IPS-15b (cell line): Measurements from ENCODE around the gene IDUA.

ENCODE experiments used
- H3K27me3 ChIP-seq: one replicate; pipeline ENCODE4 v1.6.1; 2013; ENCODE audit warnings: low read length; ENCODE audit not compliant: control insufficient read depth, insufficient read depth
- H3K36me3 ChIP-seq: one replicate; pipeline ENCODE4 v1.6.1; 2013; ENCODE audit warnings: low read length; ENCODE audit not compliant: control insufficient read depth, insufficient read depth
- H3K4me1 ChIP-seq: one replicate; pipeline ENCODE4 v1.6.1; 2013; ENCODE audit warnings: mild to moderate bottlenecking, low read length; ENCODE audit not compliant: control insufficient read depth, insufficient read depth
- H3K4me3 ChIP-seq: one replicate; pipeline ENCODE4 v1.5.1; 2013; ENCODE audit warnings: low read depth, low read length
- H3K9ac ChIP-seq: one replicate; pipeline ENCODE4 v1.6.1; 2013; ENCODE audit warnings: low read depth, mild to moderate bottlenecking, low read length
- H3K9me3 ChIP-seq: one replicate; pipeline ENCODE4 v1.6.1; 2013; ENCODE audit warnings: mild to moderate bottlenecking, low read length; ENCODE audit not compliant: control insufficient read depth, insufficient read depth

IDUA gene

DNA sequence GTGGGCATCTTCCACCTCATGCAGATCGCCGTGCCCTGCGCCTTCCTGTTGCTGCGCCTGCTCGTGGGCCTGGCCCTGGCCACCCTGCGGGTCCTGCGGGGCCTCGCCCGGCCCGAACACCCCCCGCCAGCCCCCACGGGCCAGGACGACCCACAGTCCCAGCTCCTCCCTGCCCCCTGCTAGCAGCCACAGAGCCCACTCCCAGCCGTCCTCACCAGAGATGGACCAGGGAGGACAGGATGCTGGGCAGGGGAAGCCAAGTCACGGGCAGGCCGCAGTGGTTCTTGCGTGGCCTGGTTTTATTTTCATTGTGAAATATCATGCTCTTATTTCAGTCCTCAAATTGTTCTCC, 28.6 kb upstream of the IDUA start:
- Histone ChIP-seq H3K9me3 (no peaks in the 10 kb centered on the region), H3K4me3 (no peak overlapping the region), H3K36me3 (peaks cover 10% of the 10 kb centered on the region), H3K4me1 (no peaks in the 10 kb centered on the region), H3K9ac (no peak overlapping the region), H3K27me3 (no peaks in the 10 kb centered on the region)

DNA sequence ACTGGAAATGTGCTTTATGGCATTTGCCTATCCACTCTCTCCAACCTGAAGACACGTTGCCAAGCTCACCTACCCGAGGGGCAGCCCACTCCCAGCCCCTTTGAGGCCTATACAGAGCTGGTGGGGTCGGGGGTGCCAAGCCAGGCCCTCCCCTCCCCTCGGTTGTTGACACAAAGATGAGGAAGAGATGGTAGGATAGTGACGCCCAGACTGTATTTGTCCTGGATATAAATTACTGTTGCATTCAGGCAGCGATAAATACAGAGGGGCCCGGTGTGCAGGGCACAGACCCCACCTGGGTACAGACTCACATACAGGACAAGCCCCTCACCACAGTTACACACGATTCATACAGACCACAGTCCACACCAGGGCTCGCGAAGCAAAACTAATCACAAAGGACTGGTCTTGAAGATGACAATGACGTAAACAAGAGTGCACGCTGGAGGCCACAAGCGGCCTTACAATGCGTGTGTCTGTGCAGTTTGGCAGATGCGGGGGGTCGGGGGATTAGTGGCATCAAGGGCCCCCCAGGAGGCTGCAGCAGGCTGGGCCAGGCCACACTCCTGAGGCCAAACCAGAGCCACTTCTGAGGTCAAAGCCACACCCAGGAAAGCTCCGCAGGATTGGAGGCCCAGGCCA, 28.0 kb upstream of the IDUA start:
- Histone ChIP-seq H3K9ac (no peak overlapping the region), H3K4me1 (no peaks in the 10 kb centered on the region), H3K4me3 (no peak overlapping the region), H3K9me3 (no peaks in the 10 kb centered on the region), H3K27me3 (no peaks in the 10 kb centered on the region), H3K36me3 (peaks cover 11% of the 10 kb centered on the region)

DNA sequence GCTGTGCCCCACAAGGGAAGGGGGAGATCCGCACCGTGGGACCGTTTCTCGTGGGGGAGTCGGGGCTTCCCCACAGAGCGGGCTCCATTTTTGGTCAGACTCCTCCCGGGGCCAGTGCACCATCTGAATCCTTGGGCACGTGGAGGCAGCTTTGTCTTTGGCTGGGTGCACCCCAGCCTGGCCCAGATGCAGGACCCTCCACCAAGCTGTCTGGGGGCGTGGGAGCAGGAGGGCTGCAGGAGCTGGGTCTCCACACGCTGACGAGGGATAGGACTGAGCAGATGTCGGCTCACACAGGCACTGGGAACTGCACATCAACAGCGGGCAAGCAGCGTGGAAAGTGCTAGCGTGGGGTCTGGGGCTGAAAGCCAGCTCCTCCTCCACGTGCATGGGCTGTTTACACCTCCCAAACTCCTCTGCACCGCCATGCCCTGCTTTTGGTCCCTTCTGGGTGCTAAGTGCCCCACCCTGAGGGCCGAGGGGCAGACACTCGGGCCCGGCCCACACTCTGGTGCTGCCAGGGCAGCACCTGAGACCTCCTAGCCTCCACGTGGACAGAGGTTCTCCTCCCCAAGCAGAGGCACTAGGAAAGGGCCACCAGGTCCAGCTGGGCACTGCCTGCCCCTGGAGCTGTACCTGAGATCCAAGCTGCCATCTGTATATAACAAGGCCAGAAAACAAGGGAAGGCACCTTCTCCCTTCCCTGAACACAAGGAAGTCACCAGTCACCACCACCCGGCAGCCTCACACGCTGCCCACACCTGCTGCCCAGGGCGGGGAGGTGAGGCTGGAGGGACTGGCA, 27.3 kb upstream of the IDUA start:
- no peak overlapping the region for H3K9ac ChIP-seq
- no peaks in the 10 kb centered on the region for H3K4me1 ChIP-seq
- no peak overlapping the region for H3K4me3 ChIP-seq
- H3K36me3 ChIP-seq = peaks cover 12% of the 10 kb centered on the region
- H3K27me3 ChIP-seq = no peaks in the 10 kb centered on the region
- H3K9me3 ChIP-seq = no peaks in the 10 kb centered on the region

DNA sequence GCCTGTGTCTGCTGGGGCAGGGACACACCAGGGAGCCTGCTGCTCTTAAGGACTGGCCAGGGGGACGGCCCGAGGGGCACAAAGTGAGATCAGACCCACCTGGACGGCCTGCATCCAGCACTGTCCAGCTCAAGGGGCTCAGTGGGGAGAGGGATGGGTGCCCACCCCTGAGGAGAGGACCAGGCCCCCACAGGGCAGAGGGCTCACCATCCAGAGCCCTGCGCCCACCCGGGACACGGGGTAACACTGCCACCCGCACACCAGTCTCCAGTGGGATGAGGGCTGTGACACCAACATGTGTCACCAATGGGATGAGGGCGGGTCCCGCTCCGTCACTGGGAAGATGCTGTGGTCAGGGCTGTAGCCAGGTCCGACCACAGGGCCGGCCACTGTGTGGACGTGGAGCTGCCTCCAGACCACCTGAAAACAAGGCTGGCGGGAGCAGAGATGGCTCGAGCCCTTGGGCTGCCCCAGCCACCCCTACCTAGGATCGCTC, 26.7 kb upstream of the IDUA start:
- no peaks in the 10 kb centered on the region for H3K4me1 ChIP-seq
- H3K9ac ChIP-seq = no peak overlapping the region
- no peaks in the 10 kb centered on the region for H3K27me3 ChIP-seq
- no peaks in the 10 kb centered on the region for H3K9me3 ChIP-seq
- H3K4me3 ChIP-seq = no peak overlapping the region
- peaks cover 12% of the 10 kb centered on the region for H3K36me3 ChIP-seq

DNA sequence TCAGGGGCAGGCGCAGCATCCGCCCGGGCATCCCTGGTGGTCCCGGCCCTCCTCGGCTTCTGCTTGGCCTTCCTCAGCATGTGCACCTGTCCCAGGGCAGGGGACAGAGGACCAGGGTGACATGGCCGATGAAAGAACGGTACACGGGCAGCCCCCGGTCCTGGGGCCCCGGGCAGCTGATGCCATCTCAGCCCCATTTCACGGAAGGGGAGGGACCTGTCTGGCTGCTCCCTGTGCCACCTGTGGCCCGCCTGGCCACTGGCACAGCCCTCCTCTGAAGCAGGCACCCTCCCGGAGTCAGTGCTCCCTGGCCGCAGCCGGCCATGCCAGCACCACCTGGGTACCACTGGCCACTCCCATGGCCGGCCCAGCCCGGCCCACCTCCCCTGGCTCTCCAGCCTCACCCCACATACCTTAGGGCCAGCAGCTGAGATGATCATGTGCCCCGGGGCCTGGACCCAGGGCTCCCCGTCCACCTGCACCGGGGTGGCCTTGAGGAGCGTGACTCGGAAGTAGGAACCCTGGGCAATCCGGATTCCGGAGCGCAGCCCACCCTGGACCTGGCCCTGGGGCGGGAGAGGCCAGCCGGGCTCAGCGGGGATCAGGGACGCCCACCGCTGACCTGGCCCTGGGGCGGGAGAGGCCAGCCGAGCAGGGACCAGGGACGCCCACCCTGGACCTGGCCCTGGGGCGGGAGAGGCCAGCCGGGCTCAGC, 26.1 kb upstream of the IDUA start:
- Histone ChIP-seq H3K9me3 (no peaks in the 10 kb centered on the region), H3K4me3 (no peak overlapping the region), H3K36me3 (peaks cover 14% of the 10 kb centered on the region), H3K27me3 (no peaks in the 10 kb centered on the region), H3K9ac (no peak overlapping the region), H3K4me1 (no peaks in the 10 kb centered on the region)

GRCh38 chr4:961351-962230, 25.3 kb upstream of the IDUA start:
- no peak overlapping the region for H3K9ac ChIP-seq
- no peaks in the 10 kb centered on the region for H3K9me3 ChIP-seq
- no peaks in the 10 kb centered on the region for H3K4me1 ChIP-seq
- H3K36me3 ChIP-seq = peaks cover 21% of the 10 kb centered on the region
- no peaks in the 10 kb centered on the region for H3K27me3 ChIP-seq
- H3K4me3 ChIP-seq = no peak overlapping the region

DNA sequence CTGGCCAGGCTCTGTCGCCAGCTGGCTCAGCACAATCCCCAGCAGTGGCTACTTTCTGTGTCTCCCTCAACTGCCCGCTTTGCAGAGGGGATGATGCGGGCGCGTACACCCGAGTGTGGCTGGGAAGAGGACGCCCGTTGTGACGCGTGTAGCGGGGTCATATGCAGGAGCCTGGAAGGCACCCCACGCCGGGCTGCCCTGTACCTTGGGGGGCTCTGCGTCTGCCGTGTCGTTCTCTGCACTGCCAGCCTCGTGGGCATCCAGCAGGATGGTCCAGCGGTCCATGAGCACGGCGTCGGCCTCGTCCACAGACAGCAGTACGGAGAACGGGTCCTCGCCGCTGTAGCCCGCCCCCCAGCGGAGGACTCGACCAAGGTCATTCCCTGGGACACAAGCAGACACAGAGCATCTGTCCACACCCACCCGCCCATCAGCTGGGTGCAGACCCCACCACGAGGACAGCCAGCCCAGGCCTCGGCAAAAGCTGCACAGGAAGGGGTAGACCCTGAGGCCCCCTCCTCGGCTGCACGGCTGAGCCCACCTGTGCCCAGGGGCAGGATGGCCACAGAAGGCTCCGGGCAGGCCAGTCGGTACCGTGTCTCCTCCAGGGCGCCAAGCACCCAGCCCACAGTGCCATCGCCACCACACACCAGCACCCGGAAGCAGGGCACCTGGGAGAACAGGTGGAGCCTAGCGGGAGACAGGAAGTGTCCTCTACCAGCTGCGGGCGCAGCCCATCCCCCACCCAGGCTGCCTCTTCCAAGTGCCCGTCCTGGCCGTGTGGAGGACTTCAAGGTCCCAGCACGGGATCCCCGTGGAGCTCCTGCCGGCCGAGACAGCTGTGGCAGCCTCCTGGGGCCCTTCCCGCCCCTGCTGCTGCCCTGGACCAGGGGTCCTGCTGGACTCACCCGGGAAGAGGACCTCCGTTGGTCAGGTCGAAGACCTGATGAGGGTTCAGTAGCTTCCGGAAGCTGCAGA, 24.3 kb upstream of the IDUA start:
- peaks cover 21% of the 10 kb centered on the region for H3K36me3 ChIP-seq
- H3K4me3 ChIP-seq = no peak overlapping the region

GRCh38 chr4:963276-964225, 23.3 kb upstream of the IDUA start:
- peaks cover 21% of the 10 kb centered on the region for H3K36me3 ChIP-seq

More for the DNA sequence above, 24.3 kb upstream of the IDUA start:
- H3K9me3 ChIP-seq = no peaks in the 10 kb centered on the region
- H3K9ac ChIP-seq = no peak overlapping the region
- no peaks in the 10 kb centered on the region for H3K27me3 ChIP-seq
- H3K4me1 ChIP-seq = no peaks in the 10 kb centered on the region

GRCh38 chr4:964346-965025, 22.4 kb upstream of the IDUA start:
- Histone ChIP-seq H3K4me1 (no peaks in the 10 kb centered on the region), H3K4me3 (no peak overlapping the region), H3K36me3 (peaks cover 21% of the 10 kb centered on the region), H3K27me3 (no peaks in the 10 kb centered on the region), H3K9me3 (no peaks in the 10 kb centered on the region), H3K9ac (no peak overlapping the region)

More at GRCh38 chr4:963276-964225, 23.3 kb upstream of the IDUA start:
- Histone ChIP-seq H3K9ac (no peak overlapping the region), H3K4me1 (no peaks in the 10 kb centered on the region), H3K27me3 (no peaks in the 10 kb centered on the region), H3K4me3 (no peak overlapping the region), H3K9me3 (no peaks in the 10 kb centered on the region)
